ENCODE measurements around the gene ZNF814.
"Not testable (repeated sequence)": the region's sequence is repeated elsewhere in the genome, so short reads cannot be mapped to it uniquely, and the experiment has no call there.

ZNF814 gene

GRCh38 chr19:57823608-57824007 lies 65.2 kb downstream of the ZNF814 start:
- WGBS, 2 donors (ENCODE audit: extremely low coverage in 2 of 2, insufficient read length in 2 of 2, insufficient replicate concordance in 1 of 2), result no CpG with 5 or more reads among the region's 4 CpGs

GRCh38 chr19:57823155-57823554 lies 65.7 kb downstream of the ZNF814 start:
- not testable (repeated sequence) for H3K18ac ChIP-seq (ENCODE audit: low read length); H3K79me1 ChIP-seq (ENCODE audit: low read depth, low read length); H2AK5ac ChIP-seq (ENCODE audit: low read depth, low read length); H3K27me3 ChIP-seq (ENCODE audit: control insufficient read depth in 3 of 3, insufficient read depth in 3 of 3, low read depth in 1 of 3, low read length in 3 of 3); H2BK120ac ChIP-seq (ENCODE audit: low read depth, low read length); H4K91ac ChIP-seq (ENCODE audit: low read depth, low read length, poor library complexity); H2BK12ac ChIP-seq (ENCODE audit: low read length); H2BK15ac ChIP-seq (ENCODE audit: low read length); H3K4me3 ChIP-seq (ENCODE audit: low read length in 2 of 2); H3K4me2 ChIP-seq (ENCODE audit: insufficient read depth, low read length, poor library complexity, severe bottlenecking); H4K8ac ChIP-seq (ENCODE audit: low read depth, low read length); H3K27ac ChIP-seq (replicated peaks; ENCODE audit: low read length); H3K9ac ChIP-seq (ENCODE audit: low read depth, low read length, poor library complexity); H3K4ac ChIP-seq (ENCODE audit: low read length); H2BK5ac ChIP-seq (ENCODE audit: low read length); H3K23ac ChIP-seq (ENCODE audit: low read depth, low read length, poor library complexity); H3K4me1 ChIP-seq (ENCODE audit: control insufficient read depth in 2 of 2, insufficient read depth in 1 of 2, low read depth in 1 of 2, low read length in 2 of 2); H2AFZ ChIP-seq (ENCODE audit: low read length); H3K14ac ChIP-seq (ENCODE audit: low read length); DNase-seq (ENCODE audit: low spot score); H3K9me3 ChIP-seq (replicated peaks in 1 of 2; ENCODE audit: control insufficient read depth in 2 of 2, insufficient read depth in 1 of 2, low read depth in 1 of 2, low read length in 2 of 2)
- WGBS, 2 donors (ENCODE audit: extremely low coverage in 2 of 2, insufficient read length in 2 of 2, insufficient replicate concordance in 1 of 2), result no CpG with 5 or more reads among the region's 2 CpGs
- H3K36me3 ChIP-seq (replicated peaks in 1 of 2; ENCODE audit: control insufficient read depth in 2 of 2, insufficient read depth in 2 of 2, low read length in 2 of 2), result peaks cover 2 to 64% of the 10 kb centered on the region in 2 donors

More at GRCh38 chr19:57823608-57824007, 65.2 kb downstream of the ZNF814 start:
- not testable (repeated sequence) for DNase-seq (ENCODE audit: low spot score); H3K4me2 ChIP-seq (ENCODE audit: insufficient read depth, low read length, poor library complexity, severe bottlenecking); H2AK5ac ChIP-seq (ENCODE audit: low read depth, low read length); H3K4me3 ChIP-seq (ENCODE audit: low read length in 2 of 2); H3K27ac ChIP-seq (replicated peaks; ENCODE audit: low read length); H2BK5ac ChIP-seq (ENCODE audit: low read length); H3K4ac ChIP-seq (ENCODE audit: low read length); H3K9ac ChIP-seq (ENCODE audit: low read depth, low read length, poor library complexity); H2AFZ ChIP-seq (ENCODE audit: low read length); H4K91ac ChIP-seq (ENCODE audit: low read depth, low read length, poor library complexity); H2BK12ac ChIP-seq (ENCODE audit: low read length); H3K4me1 ChIP-seq (ENCODE audit: control insufficient read depth in 2 of 2, insufficient read depth in 1 of 2, low read depth in 1 of 2, low read length in 2 of 2); H4K8ac ChIP-seq (ENCODE audit: low read depth, low read length); H3K18ac ChIP-seq (ENCODE audit: low read length); H3K79me1 ChIP-seq (ENCODE audit: low read depth, low read length); H2BK15ac ChIP-seq (ENCODE audit: low read length); H3K9me3 ChIP-seq (replicated peaks in 1 of 2; ENCODE audit: control insufficient read depth in 2 of 2, insufficient read depth in 1 of 2, low read depth in 1 of 2, low read length in 2 of 2); H3K27me3 ChIP-seq (ENCODE audit: control insufficient read depth in 3 of 3, insufficient read depth in 3 of 3, low read depth in 1 of 3, low read length in 3 of 3); H3K14ac ChIP-seq (ENCODE audit: low read length); H3K23ac ChIP-seq (ENCODE audit: low read depth, low read length, poor library complexity); H2BK120ac ChIP-seq (ENCODE audit: low read depth, low read length)
- H3K36me3 ChIP-seq (replicated peaks in 1 of 2; ENCODE audit: control insufficient read depth in 2 of 2, insufficient read depth in 2 of 2, low read length in 2 of 2), result peaks cover 2 to 64% of the 10 kb centered on the region in 2 donors

- no CpG with 5 or more reads among the region's 3 CpGs for WGBS, 2 donors (ENCODE audit: extremely low coverage in 2 of 2, insufficient read length in 2 of 2, insufficient replicate concordance in 1 of 2)
- not testable (repeated sequence) for DNase-seq (ENCODE audit: low spot score); H3K4ac ChIP-seq (ENCODE audit: low read length); H2BK120ac ChIP-seq (ENCODE audit: low read depth, low read length); H3K9me3 ChIP-seq (replicated peaks in 1 of 2; ENCODE audit: control insufficient read depth in 2 of 2, insufficient read depth in 1 of 2, low read depth in 1 of 2, low read length in 2 of 2); H4K91ac ChIP-seq (ENCODE audit: low read depth, low read length, poor library complexity); H2BK15ac ChIP-seq (ENCODE audit: low read length); H3K9ac ChIP-seq (ENCODE audit: low read depth, low read length, poor library complexity); H2BK5ac ChIP-seq (ENCODE audit: low read length); H3K14ac ChIP-seq (ENCODE audit: low read length); H3K79me1 ChIP-seq (ENCODE audit: low read depth, low read length); H3K4me1 ChIP-seq (ENCODE audit: control insufficient read depth in 2 of 2, insufficient read depth in 1 of 2, low read depth in 1 of 2, low read length in 2 of 2); H3K4me3 ChIP-seq (ENCODE audit: low read length in 2 of 2); H3K27me3 ChIP-seq (ENCODE audit: control insufficient read depth in 3 of 3, insufficient read depth in 3 of 3, low read depth in 1 of 3, low read length in 3 of 3); H3K23ac ChIP-seq (ENCODE audit: low read depth, low read length, poor library complexity); H3K4me2 ChIP-seq (ENCODE audit: insufficient read depth, low read length, poor library complexity, severe bottlenecking); H3K18ac ChIP-seq (ENCODE audit: low read length); H2AK5ac ChIP-seq (ENCODE audit: low read depth, low read length); H2AFZ ChIP-seq (ENCODE audit: low read length); H4K8ac ChIP-seq (ENCODE audit: low read depth, low read length); H2BK12ac ChIP-seq (ENCODE audit: low read length); H3K27ac ChIP-seq (replicated peaks; ENCODE audit: low read length)
- H3K36me3 ChIP-seq (replicated peaks in 1 of 2; ENCODE audit: control insufficient read depth in 2 of 2, insufficient read depth in 2 of 2, low read length in 2 of 2), result peaks cover 2 to 57% of the 10 kb centered on the region in 2 donors
Measured at GRCh38 chr19:57821501-57821900, 67.3 kb downstream of the ZNF814 start.

GRCh38 chr19:57821095-57821494 lies 67.7 kb downstream of the ZNF814 start:
- H2AFZ ChIP-seq (ENCODE audit: low read length); H3K14ac ChIP-seq (ENCODE audit: low read length); H2BK15ac ChIP-seq (ENCODE audit: low read length); H3K4me1 ChIP-seq (ENCODE audit: control insufficient read depth in 2 of 2, insufficient read depth in 1 of 2, low read depth in 1 of 2, low read length in 2 of 2); DNase-seq (ENCODE audit: low spot score); H3K23ac ChIP-seq (ENCODE audit: low read depth, low read length, poor library complexity); H3K4me2 ChIP-seq (ENCODE audit: insufficient read depth, low read length, poor library complexity, severe bottlenecking); H3K27me3 ChIP-seq (ENCODE audit: control insufficient read depth in 3 of 3, insufficient read depth in 3 of 3, low read depth in 1 of 3, low read length in 3 of 3); H4K8ac ChIP-seq (ENCODE audit: low read depth, low read length); H3K27ac ChIP-seq (replicated peaks; ENCODE audit: low read length); H2BK5ac ChIP-seq (ENCODE audit: low read length); H2BK12ac ChIP-seq (ENCODE audit: low read length); H3K9ac ChIP-seq (ENCODE audit: low read depth, low read length, poor library complexity); H3K18ac ChIP-seq (ENCODE audit: low read length); H2AK5ac ChIP-seq (ENCODE audit: low read depth, low read length); H3K79me1 ChIP-seq (ENCODE audit: low read depth, low read length); H2BK120ac ChIP-seq (ENCODE audit: low read depth, low read length); H3K4ac ChIP-seq (ENCODE audit: low read length); H3K9me3 ChIP-seq (replicated peaks in 1 of 2; ENCODE audit: control insufficient read depth in 2 of 2, insufficient read depth in 1 of 2, low read depth in 1 of 2, low read length in 2 of 2); H4K91ac ChIP-seq (ENCODE audit: low read depth, low read length, poor library complexity): not testable (repeated sequence)
- H3K4me3 ChIP-seq (ENCODE audit: low read length in 2 of 2), result peak overlapping the region in 1 of 2 donors; percentile 78
- WGBS, 2 donors (ENCODE audit: extremely low coverage in 2 of 2, insufficient read length in 2 of 2, insufficient replicate concordance in 1 of 2), result no CpG with 5 or more reads among the region's 3 CpGs
- peaks cover 1 to 53% of the 10 kb centered on the region in 2 donors for H3K36me3 ChIP-seq (replicated peaks in 1 of 2; ENCODE audit: control insufficient read depth in 2 of 2, insufficient read depth in 2 of 2, low read length in 2 of 2)
